IPS-18c (cell line): Measurements from ENCODE around the gene AGL.
"Not testable (repeated sequence)": the region's sequence is repeated elsewhere in the genome, so short reads cannot be mapped to it uniquely, and the experiment has no call there.

Experiments used
- H3K4me3 ChIP-seq: 2 replicates; pipeline ENCODE4 v1.7.0; 2013; ENCODE audit warnings: low read depth, mild to moderate bottlenecking, low read length, moderate library complexity; ENCODE audit not compliant: insufficient read depth
- H3K9me3 ChIP-seq: one replicate; pipeline ENCODE4 v1.6.1; 2013; ENCODE audit warnings: mild to moderate bottlenecking, low read length, moderate library complexity; ENCODE audit not compliant: control insufficient read depth, insufficient read depth

AGL gene

DNA sequence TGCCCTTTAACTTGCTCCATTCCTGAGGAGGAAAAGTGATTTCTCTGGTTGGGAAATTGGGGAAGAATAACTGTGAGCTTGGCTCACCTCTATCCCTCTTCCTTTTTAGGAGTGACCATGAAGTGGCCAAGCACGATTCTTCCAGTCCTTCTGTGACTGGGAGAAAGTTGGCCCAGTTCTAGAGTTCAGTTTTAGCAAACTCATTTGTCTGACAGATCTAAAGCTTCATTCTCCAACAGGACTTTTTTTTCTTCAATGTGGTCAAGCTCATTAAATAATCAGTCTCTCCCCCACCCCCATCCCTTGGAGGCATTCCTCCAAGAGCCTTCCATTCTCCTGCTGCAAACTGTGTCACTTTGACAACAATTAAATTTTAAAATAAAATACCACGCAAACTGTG lies 6.4 kb upstream of the AGL start:
- H3K9me3 ChIP-seq, result no peaks in the 10 kb centered on the region
- no peak overlapping the region for H3K4me3 ChIP-seq

DNA sequence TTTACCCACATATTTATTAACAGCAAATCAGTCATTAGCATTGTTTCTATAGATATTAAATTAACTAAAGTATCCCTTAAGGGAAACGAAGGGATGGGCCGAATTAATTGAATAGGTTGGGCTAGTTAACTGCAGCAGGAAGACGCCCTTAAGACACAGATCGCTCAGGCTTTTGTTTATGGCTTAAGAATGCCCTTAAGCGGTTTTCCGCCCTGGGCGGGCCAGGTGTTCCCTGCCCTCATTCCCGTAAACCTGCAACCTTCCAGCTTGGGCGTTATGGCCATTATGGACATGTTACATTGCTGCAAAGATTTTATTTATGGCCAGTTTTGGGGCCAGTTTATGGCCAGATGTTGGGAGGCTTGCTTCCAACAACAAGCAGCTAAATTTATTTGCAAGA lies 5.0 kb upstream of the AGL start:
- H3K4me3 ChIP-seq, H3K9me3 ChIP-seq: not testable (repeated sequence)

DNA sequence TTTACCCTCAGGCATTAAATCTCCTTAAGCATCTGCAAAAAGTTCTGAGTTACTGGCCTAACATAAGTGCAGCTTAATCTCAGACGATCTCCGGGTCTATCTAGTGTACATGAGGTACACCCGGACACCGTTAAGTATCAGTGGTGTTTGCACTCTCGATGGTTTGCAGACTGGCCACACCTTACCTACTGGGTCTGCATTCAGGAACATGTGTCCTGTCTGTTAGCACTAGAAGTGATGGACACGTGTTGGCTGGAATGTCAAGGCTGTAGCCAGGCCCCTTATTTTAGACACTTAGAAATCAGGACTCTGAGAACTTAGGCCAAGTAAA lies 783 bp upstream of the AGL start:
- H3K9me3 ChIP-seq, result no peaks in the 10 kb centered on the region
- H3K4me3 ChIP-seq, result peak overlapping the region; percentile 58

DNA sequence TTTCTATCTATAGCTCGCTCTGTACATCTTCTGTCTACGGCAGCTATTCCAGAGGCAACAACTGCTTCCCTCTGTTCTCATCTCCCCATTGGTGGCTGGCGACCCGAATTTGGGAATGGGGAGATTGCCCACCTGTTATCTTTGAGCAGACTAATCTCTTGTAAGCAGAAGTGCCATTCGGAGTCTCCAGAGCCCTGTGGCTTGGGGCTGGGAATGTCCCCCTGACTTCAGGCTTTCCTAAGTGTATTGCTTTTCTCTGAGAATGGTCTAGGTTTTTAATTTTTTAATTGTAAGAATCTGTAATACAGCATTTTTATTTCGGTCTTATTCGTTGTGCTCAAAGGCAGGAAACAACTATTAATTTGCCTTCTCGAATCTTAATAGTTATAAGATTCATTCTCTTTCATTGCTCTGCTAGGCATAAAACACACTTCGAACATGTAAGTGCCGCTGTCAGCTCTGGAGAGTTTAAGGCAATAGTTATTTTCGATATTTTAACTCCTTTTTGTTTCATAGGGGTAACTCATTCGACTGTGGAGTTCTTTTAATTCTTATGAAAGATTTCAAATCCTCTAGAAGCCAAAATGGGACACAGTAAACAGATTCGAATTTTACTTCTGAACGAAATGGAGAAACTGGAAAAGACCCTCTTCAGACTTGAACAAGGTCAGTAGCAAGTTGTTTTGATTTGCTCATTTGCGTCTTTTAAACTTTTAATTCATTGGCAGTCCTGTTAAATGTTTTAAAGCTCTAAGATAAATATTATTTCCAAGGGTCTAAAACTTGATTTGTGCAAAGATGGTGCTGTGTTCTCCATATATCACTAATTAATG lies 514 bp downstream of the AGL start:
- H3K4me3 ChIP-seq, result peak overlapping the region; percentile 58
- no peaks in the 10 kb centered on the region for H3K9me3 ChIP-seq

DNA sequence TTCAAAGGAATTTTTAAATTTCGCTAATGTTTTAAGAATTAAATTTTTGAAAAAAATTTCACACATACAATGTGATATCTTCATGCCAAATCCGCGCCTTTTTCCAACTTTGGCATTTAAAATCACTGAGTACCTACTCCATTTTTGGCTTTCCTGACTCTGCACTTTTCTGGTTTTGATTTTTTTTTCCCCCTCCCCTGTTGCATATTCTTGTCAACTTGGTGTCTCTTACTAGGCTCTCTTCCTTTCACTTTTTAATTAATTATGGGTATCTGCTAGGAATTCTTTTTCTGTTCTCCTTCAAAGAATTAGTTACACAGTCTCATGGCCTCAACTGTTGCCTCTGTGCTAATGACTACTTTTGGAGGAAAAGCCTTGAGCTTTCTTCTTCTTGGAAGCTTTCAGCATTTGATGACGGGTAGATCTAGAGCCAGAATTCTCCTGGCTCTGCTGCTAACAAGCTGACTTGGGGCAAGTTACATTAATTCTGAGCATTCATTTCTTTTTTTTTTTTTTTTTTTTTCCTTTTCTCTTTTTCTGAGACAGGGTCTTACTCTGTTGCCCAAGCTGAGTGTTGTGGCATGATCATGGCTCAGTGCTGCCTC lies 1.8 kb downstream of the AGL start:
- Histone ChIP-seq H3K9me3 (no peaks in the 10 kb centered on the region), H3K4me3 (no peak overlapping the region)

DNA sequence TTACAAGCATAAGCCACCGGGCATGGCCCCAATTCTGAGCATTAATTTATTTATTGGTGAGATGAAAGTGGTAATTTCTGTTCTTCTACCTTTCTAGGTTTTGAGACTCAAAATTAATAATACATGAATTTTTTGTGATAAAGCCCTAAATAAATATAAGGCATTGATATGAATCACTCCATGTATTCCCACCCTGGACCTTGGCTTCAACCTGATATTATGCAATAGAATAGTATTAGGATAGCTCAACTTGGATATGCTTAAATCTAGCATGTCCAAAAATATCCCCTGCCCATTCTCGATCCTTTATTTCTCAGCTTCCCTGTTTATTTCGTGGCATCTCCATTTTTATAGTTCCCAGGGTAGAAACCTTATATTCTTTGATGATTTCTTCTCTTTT lies 2.5 kb downstream of the AGL start:
- H3K4me3 ChIP-seq, result no peak overlapping the region
- H3K9me3 ChIP-seq, result no peaks in the 10 kb centered on the region

DNA sequence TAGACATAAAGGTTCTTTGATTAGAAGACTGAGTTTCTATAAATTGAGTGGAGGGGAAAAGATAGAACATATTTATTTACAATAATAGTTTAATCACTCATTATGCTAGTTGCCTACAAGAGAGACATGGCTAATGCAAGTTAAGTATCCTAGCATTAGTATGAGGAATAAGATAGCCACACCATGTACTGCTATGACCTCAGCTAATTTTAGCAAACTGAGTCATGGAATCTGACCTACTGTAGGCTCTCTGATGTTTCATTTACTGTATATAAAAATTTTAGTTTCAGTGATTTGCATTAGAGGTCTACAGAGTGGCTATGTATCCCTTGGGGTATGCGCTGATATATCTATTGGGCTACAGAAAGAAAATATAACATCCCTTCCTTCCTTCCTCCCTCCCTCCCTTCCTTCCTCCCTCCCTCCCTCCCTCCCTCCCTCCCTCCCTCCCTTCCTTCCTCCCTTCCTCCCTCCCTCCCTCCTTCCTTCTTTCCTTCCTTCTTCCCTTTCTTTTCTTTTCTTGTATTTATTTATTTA lies 5.8 kb downstream of the AGL start:
- no peak overlapping the region for H3K4me3 ChIP-seq
- no peaks in the 10 kb centered on the region for H3K9me3 ChIP-seq

DNA sequence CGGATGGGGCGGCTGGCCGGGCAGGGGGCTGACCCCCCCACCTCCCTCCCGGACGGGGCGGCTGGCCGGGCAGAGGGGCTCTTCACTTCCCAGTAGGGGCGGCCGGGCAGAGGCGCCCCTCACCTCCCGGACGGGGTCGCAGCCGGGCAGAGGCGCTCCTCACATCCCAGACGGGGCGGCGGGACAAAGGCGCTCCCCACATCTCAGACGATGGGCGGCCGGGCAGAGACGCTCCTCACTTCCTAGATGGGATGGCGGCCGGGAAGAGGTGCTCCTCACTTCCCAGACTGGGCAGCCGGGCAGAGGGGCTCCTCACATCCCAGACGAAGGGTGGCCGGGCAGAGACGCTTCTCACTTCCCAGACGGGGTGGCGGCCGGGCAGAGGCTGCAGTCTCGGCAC lies 6.9 kb downstream of the AGL start:
- H3K9me3 ChIP-seq, H3K4me3 ChIP-seq: not testable (repeated sequence)

DNA sequence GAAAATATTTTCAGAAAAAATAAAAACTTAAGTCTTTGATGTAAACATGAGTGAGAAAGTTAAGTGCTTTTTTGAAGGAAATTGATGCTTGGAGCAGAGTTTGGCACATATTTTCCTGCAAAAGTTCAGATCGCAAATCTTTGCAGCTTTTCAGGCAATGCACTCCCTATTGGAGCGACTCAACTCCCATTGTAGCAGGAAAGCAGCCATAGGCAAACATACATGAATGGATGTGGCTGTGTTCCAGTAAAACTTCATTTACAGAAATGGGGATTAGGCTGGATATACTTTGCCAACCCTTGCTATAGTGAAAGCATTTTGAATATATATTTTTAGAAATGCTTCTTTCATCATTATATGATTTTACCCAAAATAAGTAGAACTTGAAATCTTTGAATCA lies 8.1 kb downstream of the AGL start:
- no peak overlapping the region for H3K4me3 ChIP-seq
- H3K9me3 ChIP-seq, result no peaks in the 10 kb centered on the region

DNA sequence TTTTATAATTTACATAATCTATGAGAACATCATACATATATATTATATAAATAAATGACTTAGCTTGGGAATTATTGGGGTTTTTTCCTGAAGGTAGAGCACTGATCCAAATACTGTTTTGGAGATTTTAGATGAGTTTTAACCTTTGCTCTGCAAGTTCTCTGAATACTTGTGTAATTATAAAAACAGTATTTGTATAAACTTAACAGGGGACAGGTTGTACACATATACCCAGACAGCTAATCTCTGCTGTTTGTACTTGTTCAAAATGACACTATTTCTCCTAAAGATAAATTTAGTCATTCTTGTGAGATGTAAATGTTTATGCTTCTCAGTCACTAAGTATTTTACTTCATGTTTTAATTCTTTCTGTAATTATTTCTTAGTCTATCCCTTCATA lies 8.7 kb downstream of the AGL start:
- no peak overlapping the region for H3K4me3 ChIP-seq

DNA sequence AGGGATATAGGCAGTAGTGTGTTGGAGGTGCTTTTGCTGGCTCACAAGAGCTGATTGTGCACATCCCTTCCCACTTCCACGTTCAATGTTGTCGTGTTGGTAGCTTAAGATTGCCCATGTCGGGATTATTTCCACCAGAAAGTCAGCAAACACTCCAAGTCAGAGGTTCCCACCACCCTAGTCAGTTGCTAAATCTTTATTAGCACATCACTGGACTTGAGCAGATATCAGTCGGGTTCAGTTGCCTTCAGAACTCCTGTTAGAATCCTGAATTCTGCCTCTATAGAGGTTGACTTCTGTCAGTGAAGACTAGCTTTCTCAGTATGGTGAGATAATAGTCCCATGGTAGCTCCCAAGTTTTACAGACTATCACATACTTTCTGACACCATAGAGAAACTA lies 10.5 kb downstream of the AGL start:
- Histone ChIP-seq H3K4me3 (no peak overlapping the region), H3K9me3 (no peaks in the 10 kb centered on the region)

More for the DNA sequence above, 8.7 kb downstream of the AGL start:
- no peaks in the 10 kb centered on the region for H3K9me3 ChIP-seq

DNA sequence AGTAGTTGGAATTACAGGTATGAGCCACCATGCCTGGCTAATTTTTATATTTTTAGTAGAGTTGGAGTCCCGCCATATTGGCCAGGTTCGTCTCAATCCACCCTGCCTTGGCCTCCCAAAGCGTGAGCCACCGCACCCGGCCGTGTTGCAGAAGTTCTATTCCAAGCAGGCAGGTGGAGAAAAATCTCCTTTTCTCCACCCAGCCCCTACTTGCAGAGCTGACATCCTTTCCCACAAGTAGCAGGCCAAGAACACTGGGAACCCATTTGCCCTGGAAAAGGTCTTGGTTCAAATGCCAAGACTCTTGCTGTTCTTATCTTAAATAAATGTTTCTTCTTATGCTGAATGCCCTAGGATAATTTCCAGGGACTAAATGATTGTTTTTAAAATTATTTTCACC lies 17.5 kb downstream of the AGL start:
- H3K9me3 ChIP-seq, result no peaks in the 10 kb centered on the region
- no peak overlapping the region for H3K4me3 ChIP-seq

DNA sequence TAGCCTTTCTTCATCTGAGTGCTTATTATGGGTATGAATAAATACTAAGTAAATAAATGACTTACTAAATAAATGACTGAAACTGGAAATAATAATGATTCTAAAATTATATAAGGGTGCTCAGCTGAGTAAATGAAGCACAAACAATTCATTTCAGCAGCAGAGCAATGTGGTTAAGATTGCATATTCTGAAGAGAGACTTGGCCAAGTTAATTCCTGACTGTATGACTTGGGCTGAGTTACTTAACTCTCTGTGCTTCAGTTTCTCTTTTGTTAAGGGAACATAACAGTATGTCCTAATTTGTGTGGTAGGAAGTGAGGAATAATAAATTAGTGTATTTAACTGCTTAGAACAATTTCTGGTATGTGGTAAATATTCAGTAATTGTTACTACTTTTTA lies 19.1 kb downstream of the AGL start:
- Histone ChIP-seq H3K4me3 (no peak overlapping the region), H3K9me3 (no peaks in the 10 kb centered on the region)

DNA sequence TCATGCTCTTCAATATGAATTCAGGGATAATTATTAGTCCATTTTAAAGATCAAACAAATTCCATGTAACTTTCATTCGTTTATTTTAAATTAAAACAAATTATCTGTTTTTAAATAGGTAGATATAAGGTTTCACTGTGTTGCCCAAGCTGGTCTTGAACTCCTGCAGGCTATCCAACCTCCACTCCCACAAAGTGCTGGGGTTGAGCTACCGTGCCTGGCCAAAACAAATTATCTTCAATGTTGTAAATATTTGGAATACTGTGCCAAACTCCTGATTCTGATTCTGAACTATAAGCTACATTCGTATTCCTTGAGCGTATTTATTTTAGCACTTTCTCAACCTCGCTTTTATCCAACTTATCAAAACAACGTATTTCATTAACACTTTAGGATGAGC lies 19.6 kb downstream of the AGL start:
- Histone ChIP-seq H3K4me3 (no peak overlapping the region), H3K9me3 (no peaks in the 10 kb centered on the region)

DNA sequence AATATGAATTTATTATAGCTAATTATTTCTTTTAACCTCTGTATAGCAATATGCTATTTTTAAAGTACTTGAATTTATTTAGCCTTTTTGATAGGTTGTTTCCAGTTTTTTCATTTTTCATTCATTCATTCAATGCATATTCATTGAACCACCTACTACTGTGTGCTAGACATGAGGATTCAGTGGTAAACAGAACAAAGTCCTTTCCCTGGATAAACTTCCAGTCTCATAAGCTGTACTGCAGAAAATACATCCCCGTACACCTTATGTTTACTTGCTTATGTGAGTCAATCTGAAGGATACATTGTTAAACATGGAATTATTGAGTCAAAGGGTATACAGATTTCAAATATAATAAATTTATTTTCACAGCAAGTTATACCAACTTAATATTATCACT lies 21.9 kb downstream of the AGL start:
- Histone ChIP-seq H3K4me3 (no peak overlapping the region), H3K9me3 (no peaks in the 10 kb centered on the region)

DNA sequence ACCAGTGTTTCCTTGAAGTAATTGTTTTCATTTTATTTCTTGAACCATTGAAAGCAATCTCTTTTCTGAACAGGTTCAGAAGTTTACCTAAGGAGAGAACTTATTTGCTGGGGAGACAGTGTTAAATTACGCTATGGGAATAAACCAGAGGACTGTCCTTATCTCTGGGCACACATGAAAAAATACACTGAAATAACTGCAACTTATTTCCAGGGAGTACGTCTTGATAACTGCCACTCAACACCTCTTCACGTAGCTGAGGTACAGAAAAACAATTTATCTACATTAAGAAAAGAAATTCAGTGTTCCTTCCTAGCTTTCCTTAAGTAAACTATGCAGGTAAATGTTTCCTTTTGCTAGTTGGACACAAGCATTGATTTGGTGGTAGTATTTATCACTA lies 27.4 kb downstream of the AGL start:
- Histone ChIP-seq H3K9me3 (no peaks in the 10 kb centered on the region), H3K4me3 (no peak overlapping the region)

DNA sequence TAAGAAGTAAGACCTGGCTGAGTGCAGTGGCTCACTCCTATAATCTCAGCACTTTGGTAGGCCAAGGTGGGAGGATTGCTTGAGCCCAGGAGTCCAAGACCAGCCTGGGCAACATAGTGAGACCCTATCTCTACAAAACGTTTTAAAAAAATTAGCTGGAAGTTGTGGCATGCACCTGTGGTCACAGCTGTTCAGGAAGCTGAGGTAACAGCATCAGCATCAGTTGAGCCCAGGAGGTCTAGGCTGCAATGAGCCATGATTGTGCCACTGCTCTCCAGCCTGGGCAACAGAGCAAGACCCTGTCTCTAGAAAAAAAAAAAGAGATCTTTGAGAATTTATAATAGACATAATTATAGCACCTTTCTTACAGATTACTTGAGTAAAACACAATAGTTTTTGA lies 36.0 kb downstream of the AGL start:
- Histone ChIP-seq H3K9me3 (no peaks in the 10 kb centered on the region), H3K4me3 (no peak overlapping the region)

DNA sequence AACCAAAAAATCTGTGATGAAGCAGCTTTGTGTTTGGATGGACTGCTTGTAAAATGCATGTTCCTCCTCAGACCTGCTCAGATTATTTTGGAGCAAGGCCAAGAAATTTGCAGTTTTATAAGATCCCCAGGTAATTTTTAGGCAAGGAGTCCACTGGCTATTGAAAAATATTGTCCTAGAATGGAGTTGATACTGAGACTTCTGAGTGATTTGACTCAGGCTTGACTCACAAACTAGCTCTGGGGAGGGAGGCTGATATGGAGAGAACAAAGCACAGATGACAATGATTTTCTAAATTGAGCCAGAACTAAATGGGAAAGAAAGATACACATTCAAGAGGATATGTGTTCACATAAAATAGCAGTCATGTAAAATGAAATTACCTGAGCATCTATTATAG lies 36.7 kb downstream of the AGL start:
- H3K4me3 ChIP-seq, result no peak overlapping the region
- no peaks in the 10 kb centered on the region for H3K9me3 ChIP-seq

DNA sequence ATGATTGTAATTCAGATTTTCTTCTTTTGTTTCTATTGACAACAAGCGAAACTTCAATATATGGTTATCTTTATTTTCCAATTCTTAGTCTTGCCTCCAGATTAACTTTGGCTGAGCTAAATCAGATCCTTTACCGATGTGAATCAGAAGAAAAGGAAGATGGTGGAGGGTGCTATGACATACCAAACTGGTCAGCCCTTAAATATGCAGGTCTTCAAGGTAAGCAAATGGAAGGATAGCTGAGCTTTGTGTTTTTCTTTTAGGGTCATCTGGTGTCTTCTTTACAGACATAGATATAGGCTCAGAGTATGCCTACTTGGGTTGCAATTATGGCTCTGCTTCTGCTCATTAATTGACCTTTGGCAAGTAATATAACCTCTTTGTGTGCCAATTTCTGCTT lies 37.7 kb downstream of the AGL start:
- no peaks in the 10 kb centered on the region for H3K9me3 ChIP-seq
- H3K4me3 ChIP-seq, result no peak overlapping the region
